ENCODE measurements around the gene FETUB.
"Not testable (repeated sequence)": the region's sequence is repeated elsewhere in the genome, so short reads cannot be mapped to it uniquely, and the experiment has no call there.

The FETUB gene

DNA sequence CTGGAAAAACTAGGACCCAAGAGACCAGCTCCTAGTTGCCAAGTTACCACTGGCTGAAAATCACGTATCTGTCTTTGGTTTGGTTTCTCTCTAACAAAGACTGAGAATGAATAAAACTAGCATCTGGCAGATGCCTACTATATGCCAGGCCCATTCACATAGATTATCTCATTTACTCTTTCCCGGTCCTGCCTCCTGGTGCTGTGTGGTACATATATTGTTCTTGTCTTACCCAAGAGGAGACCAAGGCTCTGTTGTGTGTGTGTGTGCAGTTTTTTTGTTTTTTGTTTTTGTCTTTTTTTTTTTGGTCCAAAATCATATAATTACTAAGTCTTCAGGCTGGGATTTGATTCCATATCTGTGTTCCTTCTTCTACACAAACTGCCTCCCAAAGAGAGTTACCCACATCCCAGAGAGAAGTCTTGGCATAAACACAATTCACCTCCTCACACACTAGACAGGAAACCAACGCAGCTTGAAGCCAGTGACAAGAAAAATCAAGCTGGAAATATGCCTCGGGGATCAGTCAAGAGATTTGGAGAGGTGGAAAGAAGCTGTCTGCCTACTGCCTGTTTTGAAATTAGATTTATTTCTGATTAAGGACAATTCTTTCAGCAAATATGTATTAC, 26.4 kb upstream of the FETUB start:
- no peak for DNase-seq (ENCODE audit: low read depth in 2 of 2)

DNA sequence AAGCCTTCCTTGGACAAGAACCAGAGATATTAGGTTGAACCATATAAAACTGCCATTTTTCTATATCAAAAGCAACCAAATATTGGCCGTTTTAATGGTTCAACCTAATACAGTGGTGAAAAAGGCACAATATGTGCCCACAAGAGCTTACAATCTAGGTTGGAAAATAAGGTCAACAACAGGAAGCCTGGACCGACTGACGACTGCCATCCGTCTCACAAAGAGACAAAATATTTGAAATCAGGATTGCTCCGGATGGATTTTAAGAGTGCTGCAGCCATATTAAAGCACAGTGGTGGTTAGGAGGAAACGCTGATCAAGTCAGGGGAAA, 26.0 kb upstream of the FETUB start:
- no peak for DNase-seq (ENCODE audit: low read depth in 2 of 2)

DNA sequence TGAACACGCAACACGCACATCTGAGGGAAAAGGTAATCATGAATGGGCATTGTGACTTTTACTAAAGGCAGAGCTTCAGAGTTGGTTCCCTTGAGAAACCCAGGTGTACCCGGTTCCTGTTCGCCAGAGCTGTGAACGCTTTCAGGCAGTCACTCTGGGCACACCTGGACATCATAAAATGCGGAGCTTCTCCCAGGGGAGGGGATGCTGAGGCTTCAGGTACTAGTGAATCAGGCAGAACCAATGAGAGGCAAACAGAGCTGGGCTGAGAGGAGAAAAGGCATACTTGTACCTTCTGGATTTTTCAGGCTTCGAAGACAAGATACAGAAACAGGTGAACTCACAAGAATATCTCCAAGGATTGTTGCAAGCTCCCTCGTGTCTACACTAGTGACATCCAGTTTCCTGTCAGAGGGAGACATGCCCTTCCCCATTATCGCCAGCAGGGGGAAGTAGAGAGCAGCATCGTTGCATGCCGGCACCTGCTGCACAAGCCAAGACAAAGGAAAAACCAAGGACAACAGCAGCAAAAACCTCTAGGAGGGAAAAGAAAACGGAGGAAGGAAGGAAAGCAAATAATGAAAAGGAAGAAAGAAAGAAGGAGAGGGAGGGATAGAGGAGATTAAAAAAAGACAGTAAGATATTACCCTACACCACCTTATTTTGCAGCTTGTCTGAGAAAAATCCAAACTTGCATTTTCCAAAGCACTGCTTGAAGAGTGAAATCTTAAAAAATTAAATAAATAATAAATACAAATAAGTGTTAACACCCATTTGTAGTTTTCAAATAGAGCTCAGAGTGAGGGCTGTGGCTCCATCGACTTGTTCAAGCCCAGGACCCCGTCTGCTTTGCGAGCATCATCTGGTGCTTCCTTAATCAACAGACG, 25.4 kb upstream of the FETUB start:
- DNase-seq (ENCODE audit: low read depth in 2 of 2): peak; percentile 41 to 71

GRCh38 chr3:186616299-186616617, 23.9 kb upstream of the FETUB start:
- DNase-seq (ENCODE audit: low read depth in 2 of 2): no peak

DNA sequence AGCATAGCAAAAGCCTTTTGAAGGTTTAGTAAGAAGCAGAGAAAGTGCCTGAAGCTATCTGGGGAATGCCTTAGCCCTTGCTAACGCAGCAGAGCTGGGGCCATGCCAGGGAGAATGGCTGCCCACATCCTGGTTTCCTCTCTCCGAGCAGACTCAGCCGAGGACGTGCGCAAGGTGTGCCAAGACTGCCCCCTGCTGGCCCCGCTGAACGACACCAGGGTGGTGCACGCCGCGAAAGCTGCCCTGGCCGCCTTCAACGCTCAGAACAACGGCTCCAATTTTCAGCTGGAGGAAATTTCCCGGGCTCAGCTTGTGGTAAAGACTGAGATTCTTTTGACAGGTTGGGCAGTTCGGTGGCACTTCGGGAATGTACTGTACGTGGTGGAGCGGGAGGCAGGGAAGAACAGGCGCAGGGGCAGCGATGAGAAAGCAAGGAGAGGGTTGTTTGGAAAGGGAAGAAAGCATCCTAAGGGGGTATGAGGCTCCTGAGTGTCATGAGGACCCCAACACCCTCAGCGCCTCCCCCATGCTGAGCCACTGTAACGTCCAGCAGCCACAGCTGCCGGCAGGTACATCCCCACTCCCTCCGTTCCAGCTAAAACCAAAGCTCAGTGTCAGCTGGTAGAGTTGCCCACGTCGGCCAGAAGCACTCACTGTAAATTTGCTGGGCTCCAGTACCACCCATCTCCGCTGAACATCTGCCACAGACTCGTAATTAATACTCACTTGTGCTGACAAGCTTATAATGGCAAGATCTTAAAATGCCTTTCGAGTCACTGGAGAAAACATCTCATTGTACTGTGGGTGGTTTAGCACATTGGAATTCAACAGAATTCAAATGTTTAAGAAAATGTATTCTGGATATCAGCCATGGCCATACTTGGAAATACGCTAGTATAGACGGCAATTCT, 22.9 kb upstream of the FETUB start:
- DNase-seq (ENCODE audit: low read depth in 2 of 2): peak; percentile 79 to 84

- DNase-seq (ENCODE audit: low read depth in 2 of 2): no peak
Observed at GRCh38 chr3:186618318-186618938, 21.8 kb upstream of the FETUB start.

DNA sequence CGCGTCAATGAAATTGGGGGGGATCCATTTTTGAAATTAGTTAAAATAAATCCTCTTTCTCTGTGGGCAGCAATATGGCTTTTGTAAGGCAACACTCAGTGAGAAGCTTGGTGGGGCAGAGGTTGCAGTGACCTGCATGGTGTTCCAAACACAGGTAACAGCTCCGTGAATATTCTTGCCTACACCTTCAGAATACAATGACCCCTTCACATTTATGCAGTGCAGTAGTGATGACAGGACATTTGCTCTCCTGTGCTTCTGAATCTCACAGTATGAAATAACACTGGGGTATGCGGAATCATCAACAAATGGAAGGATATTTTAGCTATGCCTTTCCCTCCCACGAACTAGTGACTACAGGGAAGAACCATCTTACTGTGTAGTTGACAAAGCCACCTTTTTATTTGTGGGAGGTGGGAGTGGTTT, 20.4 kb upstream of the FETUB start:
- DNase-seq (ENCODE audit: low read depth in 2 of 2): no peak

GRCh38 chr3:186620213-186621092, 19.7 kb upstream of the FETUB start:
- DNase-seq (ENCODE audit: low read depth in 2 of 2): no peak

DNA sequence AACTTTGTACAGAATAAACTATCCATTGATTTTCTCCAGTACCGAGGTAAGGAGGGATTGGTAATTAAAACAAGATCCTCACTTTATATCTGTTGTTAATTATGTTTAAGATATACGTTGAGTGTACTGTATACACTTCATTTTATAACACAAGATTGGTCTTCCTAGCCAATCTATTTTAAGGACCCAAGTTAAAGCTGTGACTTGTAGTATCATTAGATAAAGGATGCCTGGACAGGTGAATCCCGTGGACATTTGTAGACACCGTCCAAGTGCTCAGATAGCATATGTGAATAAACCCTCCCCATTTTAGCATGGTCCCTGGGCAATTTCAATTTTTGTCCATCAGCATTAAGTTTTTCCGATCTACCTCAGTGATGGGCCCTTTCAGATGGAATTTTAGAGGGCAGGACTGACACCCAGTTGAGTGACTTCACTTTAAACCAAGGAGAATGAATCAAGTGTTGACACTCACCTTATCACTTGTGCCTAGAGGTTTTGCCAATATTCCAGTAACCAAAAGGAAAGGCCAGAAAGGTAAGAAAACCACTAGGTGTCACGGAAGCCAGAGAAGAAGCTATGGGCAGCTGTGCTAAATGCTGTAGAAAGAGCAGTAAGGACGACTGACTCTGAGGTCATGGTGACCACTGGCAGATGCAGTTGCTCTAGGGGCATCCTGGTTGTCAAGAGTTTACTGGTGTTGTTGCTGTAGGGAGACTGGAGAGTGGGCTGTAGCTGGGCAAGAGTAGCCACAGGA, 18.1 kb upstream of the FETUB start:
- DNase-seq (ENCODE audit: low read depth in 2 of 2): no peak

DNA sequence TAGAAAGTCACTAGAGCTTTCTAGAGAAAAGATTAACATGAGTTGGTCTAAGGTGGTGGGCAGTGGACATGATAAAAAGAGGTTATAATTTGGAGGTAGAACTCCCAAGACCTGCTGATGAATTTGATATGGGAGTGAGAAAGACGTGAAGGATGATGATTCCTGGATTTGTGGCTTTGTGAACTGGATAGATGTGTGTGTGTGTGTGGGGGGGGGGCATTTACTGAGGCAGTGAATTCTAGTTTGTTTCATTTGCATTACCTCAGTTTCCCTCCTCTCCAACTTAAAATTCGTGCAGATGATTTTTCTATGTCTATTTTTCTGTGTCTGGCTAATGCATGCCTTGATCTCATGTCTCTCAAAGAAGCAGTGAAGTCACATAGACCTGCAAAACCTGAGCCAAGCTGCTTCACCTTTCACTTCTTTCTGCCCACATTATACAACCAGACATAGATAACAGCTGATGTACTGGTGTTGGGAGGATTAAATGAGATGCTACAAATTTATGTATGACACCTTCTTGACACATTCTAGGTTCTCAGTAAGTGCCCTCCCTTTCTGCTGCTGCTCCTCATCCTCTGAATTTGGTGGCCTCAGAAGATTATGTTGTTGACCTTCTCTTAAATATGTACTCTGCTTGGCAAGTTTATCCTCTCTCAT, 17.4 kb upstream of the FETUB start:
- DNase-seq (ENCODE audit: low read depth in 2 of 2): no peak

- no peak for DNase-seq (ENCODE audit: low read depth in 2 of 2)
Observed at GRCh38 chr3:186624598-186624997, 15.6 kb upstream of the FETUB start.

GRCh38 chr3:186625600-186626042, 14.6 kb upstream of the FETUB start:
- no peak for DNase-seq (ENCODE audit: low read depth in 2 of 2)

DNA sequence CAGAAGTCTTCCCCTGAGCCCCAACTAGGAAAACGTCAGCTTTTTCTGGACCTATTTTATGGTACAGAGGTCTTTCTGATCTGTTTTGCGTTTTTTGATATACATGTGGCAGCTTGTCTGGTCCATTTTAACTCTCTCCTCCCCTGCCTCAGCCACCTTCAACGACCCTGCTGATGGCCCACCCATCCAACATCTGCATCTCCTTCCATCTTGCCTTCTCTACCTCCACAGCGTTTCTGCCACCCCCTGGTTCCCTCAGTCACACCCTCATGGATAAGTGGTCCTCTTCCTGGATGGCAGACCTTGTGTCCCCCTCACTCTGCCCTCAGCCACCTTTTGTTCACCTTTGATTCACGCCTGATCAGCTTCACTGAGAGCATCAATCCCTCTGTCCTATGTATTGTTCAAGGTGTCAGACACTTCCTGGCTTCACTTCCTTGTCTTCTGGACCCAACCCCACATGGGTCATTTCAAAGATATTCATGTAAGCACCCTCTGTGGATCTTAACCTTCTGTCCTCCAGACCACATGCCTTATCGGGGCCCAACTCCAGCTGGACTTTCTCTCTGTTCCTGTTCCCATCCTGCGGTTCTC, 13.8 kb upstream of the FETUB start:
- no peak for DNase-seq (ENCODE audit: low read depth in 2 of 2)

- DNase-seq (ENCODE audit: low read depth in 2 of 2): no peak
Observed at GRCh38 chr3:186627852-186628414, 12.3 kb upstream of the FETUB start.

DNA sequence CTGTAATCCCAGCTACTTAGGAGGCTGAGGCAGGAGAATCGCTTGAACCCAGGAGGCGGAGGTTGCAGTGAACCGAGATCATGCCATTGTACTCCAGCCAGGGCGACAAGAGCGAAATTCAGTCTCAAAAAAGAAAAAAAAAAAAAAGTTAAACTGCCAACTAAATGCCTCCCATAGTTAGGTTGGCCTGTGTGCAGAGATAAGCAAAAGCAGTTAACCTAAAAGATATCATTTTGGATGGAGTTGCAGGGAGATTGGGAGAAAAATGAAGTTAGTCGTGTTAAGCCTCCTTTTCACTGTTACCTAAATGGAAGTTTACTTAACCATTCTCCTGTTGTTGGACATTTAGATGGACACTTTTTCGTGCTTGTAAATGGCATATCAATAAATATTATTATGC, 11.4 kb upstream of the FETUB start:
- DNase-seq (ENCODE audit: low read depth in 2 of 2): no peak

- no peak for DNase-seq (ENCODE audit: low read depth in 2 of 2)
Observed at GRCh38 chr3:186630950-186631641, 9.1 kb upstream of the FETUB start.

DNA sequence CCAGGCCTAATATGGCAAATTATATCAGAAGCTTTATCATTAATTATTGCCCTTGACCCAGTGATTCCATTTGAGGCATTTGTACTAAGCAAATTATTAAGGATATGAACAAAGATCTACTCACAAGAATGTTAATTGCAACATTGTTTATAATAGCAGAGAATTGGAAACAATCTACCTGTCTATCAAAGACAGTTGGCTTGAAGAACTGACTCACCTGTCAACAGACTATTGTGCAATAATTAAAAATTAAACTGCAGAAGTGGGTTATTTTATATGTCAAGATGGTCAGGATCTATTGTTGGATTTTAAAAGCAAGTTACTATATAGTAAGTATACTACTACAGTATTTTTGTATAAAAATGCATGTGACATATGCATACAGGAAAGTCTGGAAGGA, 6.7 kb upstream of the FETUB start:
- DNase-seq (ENCODE audit: low read depth in 2 of 2): no peak

- not testable (repeated sequence) for DNase-seq (ENCODE audit: low read depth in 2 of 2)
Observed at GRCh38 chr3:186634207-186634606, 6.0 kb upstream of the FETUB start.

Data from stimulated activated CD4-positive, alpha-beta T cell treated with anti-CD3 and anti-CD28 coated beads, Interleukin-15, amount 100 ng/mL, for 48 hours (primary cell).